ENCODE results near the gene MAEA.

Gene MAEA

GRCh38 chr4:1327526-1328266 is 38.0 kb downstream of the MAEA start:
- H3K36me3 ChIP-seq (ENCODE audit: insufficient read depth, low read length), result peaks cover 57% of the 10 kb centered on the region; the same call in 1 of the 2 replicates
- H3F3A ChIP-seq (ENCODE audit: low read depth), result no peaks in the 10 kb centered on the region

GRCh38 chr4:1328267-1329155 is 38.8 kb downstream of the MAEA start:
- Histone ChIP-seq H3K4me2 (ENCODE audit: low read depth, low read length, poor library complexity, severe bottlenecking) (no peak overlapping the region), H3K79me2 (ENCODE audit: insufficient read depth, low read length) (no peaks in the 10 kb centered on the region), H4K20me1 (ENCODE audit: insufficient read depth, low read length, poor library complexity, severe bottlenecking) (no peaks in the 10 kb centered on the region)

More at GRCh38 chr4:1327526-1328266, 38.0 kb downstream of the MAEA start:
- no peaks in the 10 kb centered on the region for H3K9me3 ChIP-seq (ENCODE audit: insufficient read depth, low read depth, low read length)
- no peaks in the 10 kb centered on the region for H3K4me1 ChIP-seq (ENCODE audit: insufficient read depth, low read length, poor library complexity, severe bottlenecking)
- no peak overlapping the region for H2AFZ ChIP-seq (ENCODE audit: low read length)
- no peak overlapping the region for H3K4me2 ChIP-seq (ENCODE audit: low read depth, low read length, poor library complexity, severe bottlenecking)
- no peak overlapping the region for H3K4me3 ChIP-seq (ENCODE audit: low read length, poor library complexity, severe bottlenecking)
- H4K20me1 ChIP-seq (ENCODE audit: insufficient read depth, low read length, poor library complexity, severe bottlenecking), result no peaks in the 10 kb centered on the region
- no peak overlapping the region for H3K9ac ChIP-seq (ENCODE audit: low read depth, low read length, poor library complexity, severe bottlenecking)
- TF ChIP-seq EZH2phosphoT487 (IDR thresholded peaks at IDR 0.05; ENCODE audit: borderline replicate concordance), result no peak
- TF ChIP-seq CTCF (conservative IDR thresholded peaks at IDR 0.05; ENCODE audit: low read length), result no peak
- H3K79me2 ChIP-seq (ENCODE audit: insufficient read depth, low read length), result no peaks in the 10 kb centered on the region
- no peaks in the 10 kb centered on the region for H3K9me2 ChIP-seq (replicated peaks; ENCODE audit: low read depth, low read length)
- no peaks in the 10 kb centered on the region for H3K27me3 ChIP-seq (ENCODE audit: insufficient read depth, low read length, poor library complexity, severe bottlenecking)

More at GRCh38 chr4:1328267-1329155, 38.8 kb downstream of the MAEA start:
- no peak overlapping the region for H2AFZ ChIP-seq (ENCODE audit: low read length)
- peaks cover 59% of the 10 kb centered on the region; the same call in 1 of the 2 replicates for H3K36me3 ChIP-seq (ENCODE audit: insufficient read depth, low read length)
- no peak for TF ChIP-seq EZH2phosphoT487 (IDR thresholded peaks at IDR 0.05; ENCODE audit: borderline replicate concordance)
- no peak for TF ChIP-seq CTCF (conservative IDR thresholded peaks at IDR 0.05; ENCODE audit: low read length)
- no peaks in the 10 kb centered on the region for H3K9me3 ChIP-seq (ENCODE audit: insufficient read depth, low read depth, low read length)
- H3K4me1 ChIP-seq (ENCODE audit: insufficient read depth, low read length, poor library complexity, severe bottlenecking), result no peaks in the 10 kb centered on the region
- no peaks in the 10 kb centered on the region for H3K27me3 ChIP-seq (ENCODE audit: insufficient read depth, low read length, poor library complexity, severe bottlenecking)
- H3F3A ChIP-seq (ENCODE audit: low read depth), result no peaks in the 10 kb centered on the region
- no peaks in the 10 kb centered on the region for H3K9me2 ChIP-seq (replicated peaks; ENCODE audit: low read depth, low read length)
- no peak overlapping the region for H3K9ac ChIP-seq (ENCODE audit: low read depth, low read length, poor library complexity, severe bottlenecking)
- H3K4me3 ChIP-seq (ENCODE audit: low read length, poor library complexity, severe bottlenecking), result no peak overlapping the region

All from Loucy (cell line).